ENCODE measurements around the gene MAST2.
"Not testable (repeated sequence)": the region's sequence is repeated elsewhere in the genome, so short reads cannot be mapped to it uniquely, and the experiment has no call there.

MAST2 gene

GRCh38 chr1:45842786-45843185, 39.4 kb downstream of the MAST2 start:
- DNase-seq (ENCODE audit: low read depth) = no peak
- no peak overlapping the region for H3K4me3 ChIP-seq (replicated peaks; ENCODE audit: low read depth, low read length)
- no peak for TF ChIP-seq CTCF (IDR thresholded peaks at IDR 0.05; ENCODE audit: low read length, missing control alignments)

GRCh38 chr1:45843474-45843905, 40.1 kb downstream of the MAST2 start:
- TF ChIP-seq CTCF (IDR thresholded peaks at IDR 0.05; ENCODE audit: low read length, missing control alignments) = peak; percentile 44
- peak; percentile 67 for DNase-seq (ENCODE audit: low read depth)
- H3K4me3 ChIP-seq (replicated peaks; ENCODE audit: low read depth, low read length) = no peak overlapping the region

GRCh38 chr1:45844000-45844399, 40.6 kb downstream of the MAST2 start:
- H3K4me3 ChIP-seq (replicated peaks; ENCODE audit: low read depth, low read length); DNase-seq (ENCODE audit: low read depth): not testable (repeated sequence)

GRCh38 chr1:45846931-45847330, 43.5 kb downstream of the MAST2 start:
- DNase-seq (ENCODE audit: low read depth) = peak; percentile 52
- H3K4me3 ChIP-seq (replicated peaks; ENCODE audit: low read depth, low read length) = no peak overlapping the region
- TF ChIP-seq CTCF (IDR thresholded peaks at IDR 0.05; ENCODE audit: low read length, missing control alignments) = no peak

- H3K4me3 ChIP-seq (replicated peaks; ENCODE audit: low read depth, low read length) = no peak overlapping the region
- no peak for DNase-seq (ENCODE audit: low read depth)
- TF ChIP-seq CTCF (IDR thresholded peaks at IDR 0.05; ENCODE audit: low read length, missing control alignments) = no peak
These were observed 44.7 kb downstream of the MAST2 start for GRCh38 chr1:45848097-45848496.

- no peak for DNase-seq (ENCODE audit: low read depth)
These were observed 45.3 kb downstream of the MAST2 start for GRCh38 chr1:45848714-45849113.

GRCh38 chr1:45850017-45850416, 46.6 kb downstream of the MAST2 start:
- H3K4me3 ChIP-seq (replicated peaks; ENCODE audit: low read depth, low read length) = no peak overlapping the region
- no peak for DNase-seq (ENCODE audit: low read depth)
- TF ChIP-seq CTCF (IDR thresholded peaks at IDR 0.05; ENCODE audit: low read length, missing control alignments) = no peak

More at GRCh38 chr1:45848714-45849113, 45.3 kb downstream of the MAST2 start:
- no peak overlapping the region for H3K4me3 ChIP-seq (replicated peaks; ENCODE audit: low read depth, low read length)
- no peak for TF ChIP-seq CTCF (IDR thresholded peaks at IDR 0.05; ENCODE audit: low read length, missing control alignments)
